Osteocyte (in vitro differentiated cells): ENCODE results near the gene SLCO2A1. TPM values are rescaled to one million over a fixed set of nuclear protein-coding genes. Genes with fewer than 3 reads are reported as not detected.

Experiments
- DNase-seq: peaks from one replicate; pipeline ENCODE4 v3.0.0; 2021; ENCODE audit warnings: mixed read lengths; ENCODE audit not compliant: unreplicated experiment; ENCODE audit errors: extremely low spot score
- H3K27ac Mint-ChIP-seq: one replicate; pipeline ENCODE4 v1.8.0; 2021; ENCODE audit warnings: mild to moderate bottlenecking, mixed read lengths; ENCODE audit not compliant: unreplicated experiment
- H3K27me3 Mint-ChIP-seq: one replicate; pipeline ENCODE4 v1.8.0; 2021; ENCODE audit warnings: mixed read lengths; ENCODE audit not compliant: unreplicated experiment
- H3K36me3 Mint-ChIP-seq: one replicate; pipeline ENCODE4 v1.8.0; 2021; ENCODE audit warnings: mixed read lengths; ENCODE audit not compliant: unreplicated experiment
- H3K4me1 Mint-ChIP-seq: one replicate; pipeline ENCODE4 v1.8.0; 2021; ENCODE audit warnings: mixed read lengths; ENCODE audit not compliant: unreplicated experiment
- H3K4me3 Mint-ChIP-seq: one replicate; pipeline ENCODE4 v1.8.0; 2021; ENCODE audit warnings: mild to moderate bottlenecking, moderate library complexity, mixed read lengths; ENCODE audit not compliant: unreplicated experiment
- H3K9me3 Mint-ChIP-seq: one replicate; pipeline ENCODE4 v1.8.0; 2021; ENCODE audit warnings: mixed read lengths; ENCODE audit not compliant: unreplicated experiment
- CTCF ChIP-seq: fragments of 200-600 bp; sonication (generic); IDR thresholded peaks from 2 replicates; pipeline ENCODE4 v1.5.0; 2021; ENCODE audit warnings: antibody characterized with exemption, mild to moderate bottlenecking, moderate library complexity
- total RNA-seq: library from RNA; stranded (reverse); gene quantifications from 2 replicates; pipeline ENCODE4 v1.2.1, GENCODE V29; 2021

The SLCO2A1 gene
- total RNA-seq, 1 donor from 2014 or later: 9.8 TPM

GRCh38 chr3:134038071-134038491, 8.4 kb upstream of the SLCO2A1 start:
- Mint-ChIP-seq H3K4me3 (no peak overlapping the region), H3K27ac (no peak overlapping the region), H3K36me3 (peaks cover 2% of the 10 kb centered on the region), H3K27me3 (no peaks in the 10 kb centered on the region), H3K9me3 (peaks cover 10% of the 10 kb centered on the region), H3K4me1 (no peaks in the 10 kb centered on the region)
- DNase-seq: peak; percentile 48
- TF ChIP-seq CTCF: no peak

- Mint-ChIP-seq H3K36me3 (peaks cover 2% of the 10 kb centered on the region), H3K9me3 (peaks cover 5% of the 10 kb centered on the region), H3K27me3 (no peaks in the 10 kb centered on the region), H3K27ac (no peak overlapping the region), H3K4me1 (no peaks in the 10 kb centered on the region), H3K4me3 (no peak overlapping the region)
- peak; percentile 51 for DNase-seq
- no peak for TF ChIP-seq CTCF
Observed at GRCh38 chr3:134037168-134037567, 7.4 kb upstream of the SLCO2A1 start.

DNA sequence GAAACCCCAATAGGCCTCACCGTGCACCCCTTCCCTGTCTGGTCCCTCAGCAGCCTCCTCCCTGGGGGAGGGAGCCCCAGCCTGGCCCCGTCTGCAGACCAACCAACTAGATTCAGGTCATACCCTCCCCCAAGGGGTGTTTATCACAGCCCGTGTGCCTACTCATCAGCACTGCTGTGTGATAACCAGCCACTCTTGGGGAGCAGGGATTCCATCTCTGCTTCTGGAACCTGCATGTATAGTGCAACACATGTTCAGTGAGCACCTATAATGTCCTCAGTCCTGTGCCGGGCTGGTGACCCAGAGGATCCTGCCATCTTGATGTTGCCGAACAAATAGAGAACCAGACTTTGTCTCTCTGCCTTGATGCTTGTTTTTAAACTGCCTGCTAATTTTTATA, 6.6 kb upstream of the SLCO2A1 start:
- H3K4me1 Mint-ChIP-seq: no peaks in the 10 kb centered on the region
- H3K4me3 Mint-ChIP-seq: no peak overlapping the region
- peak; percentile 59 for DNase-seq
- no peaks in the 10 kb centered on the region for H3K9me3 Mint-ChIP-seq
- TF ChIP-seq CTCF: no peak
- H3K27ac Mint-ChIP-seq: no peak overlapping the region
- H3K36me3 Mint-ChIP-seq: no peaks in the 10 kb centered on the region
- no peaks in the 10 kb centered on the region for H3K27me3 Mint-ChIP-seq

- Mint-ChIP-seq H3K36me3 (no peaks in the 10 kb centered on the region), H3K4me1 (no peaks in the 10 kb centered on the region), H3K4me3 (no peak overlapping the region), H3K27ac (no peak overlapping the region), H3K27me3 (no peaks in the 10 kb centered on the region), H3K9me3 (no peaks in the 10 kb centered on the region)
- TF ChIP-seq CTCF: no peak
- peak; percentile 70 for DNase-seq
Observed at GRCh38 chr3:134035836-134036235, 6.1 kb upstream of the SLCO2A1 start.

GRCh38 chr3:134034005-134034785, 4.5 kb upstream of the SLCO2A1 start:
- Mint-ChIP-seq H3K4me1 (peaks cover 4% of the 10 kb centered on the region), H3K27me3 (no peaks in the 10 kb centered on the region), H3K9me3 (no peaks in the 10 kb centered on the region), H3K4me3 (no peak overlapping the region), H3K36me3 (no peaks in the 10 kb centered on the region), H3K27ac (no peak overlapping the region)
- peak; percentile 23 for DNase-seq
- TF ChIP-seq CTCF: no peak
